Endothelial cell of umbilical vein (primary cell): ENCODE measurements around the gene FAM50B. TPM values are rescaled to one million over a fixed set of nuclear protein-coding genes. Genes with fewer than 3 reads are reported as not detected.
A peak's percentile ranks its signal among the peaks of the same experiment; 100 is the strongest.

Experiments
- Bru-seq: library from RNA; stranded (reverse); fragments of 400-500 nt; gene quantifications from one replicate; lab custom pipeline; 2021; lab: Mats Ljungman, UMichigan
- BruChase-seq, 2 experiments: library from RNA; stranded (reverse); fragments of 400-500 nt; gene quantifications; one replicate each; lab custom pipeline; 2021; lab: Mats Ljungman, UMichigan
- BruUV-seq: library from RNA; stranded (reverse); fragments of 400-500 nt; replicated peaks from 2 replicates; lab custom pipeline; 2021; lab: Mats Ljungman, UMichigan
- CTCF ChIA-PET: fragments of 300-600, 350-600 bp; sonication (Branson Sonifier 250); formaldehyde crosslinking; loops from one replicate; lab custom pipeline; 2021; ENCODE audit warnings: antibody characterized with exemption, inconsistent platforms; lab: Charles Lee
- POLR2A ChIA-PET: fragments of 300-600, 350-600 bp; sonication (Branson Sonifier 250); formaldehyde crosslinking; loops from one replicate; lab custom pipeline; 2021; ENCODE audit warnings: antibody characterized with exemption, inconsistent platforms; lab: Charles Lee
- DNase-seq: peaks from one replicate; pipeline ENCODE4 v3.0.0-alpha.2; 2011; ENCODE audit warnings: low read depth, low spot score
- FAIRE-seq: peaks from 2 replicates; lab custom pipeline; 2011; peaks lifted over from hg19 to GRCh38; lab: Jason Lieb, UNC
- H2AFZ ChIP-seq: 2 replicates; pipeline ENCODE4 v1.6.0; 2012; ENCODE audit warnings: low read depth, low read length, control low read depth, inconsistent platforms
- H3K27ac ChIP-seq: 2 replicates; pipeline ENCODE4 v1.5.1; 2011; ENCODE audit warnings: low read depth, mild to moderate bottlenecking, control low read depth, low read length, moderate library complexity; ENCODE audit not compliant: insufficient read depth
- H3K27me3 ChIP-seq, 2 experiments: 2 replicates each; pipeline versions ENCODE4 v1.6.0 to v1.6.1; 2011; ENCODE audit warnings: low read length in 2 of 2, mixed read lengths in 1 of 2; ENCODE audit not compliant: control insufficient read depth in 2 of 2, insufficient read depth in 2 of 2
- H3K36me3 ChIP-seq, 2 experiments: 2 replicates in 1 of 2; 3 replicates in 1 of 2; pipeline ENCODE4 v1.5.1; 2011; ENCODE audit warnings: low read length in 2 of 2, mild to moderate bottlenecking in 1 of 2, moderate library complexity in 1 of 2; ENCODE audit not compliant: control insufficient read depth in 2 of 2, insufficient read depth in 2 of 2; ENCODE audit errors: extremely low read depth in 1 of 2
- H3K4me1 ChIP-seq: 3 replicates; pipeline ENCODE4 v1.5.1; 2011; ENCODE audit warnings: mild to moderate bottlenecking, low read length; ENCODE audit not compliant: control insufficient read depth, insufficient read depth; ENCODE audit errors: extremely low read depth
- H3K4me2 ChIP-seq: 2 replicates; pipeline ENCODE4 v1.6.1; 2011; ENCODE audit warnings: low read length, control low read depth, mixed read lengths; ENCODE audit not compliant: insufficient read depth
- H3K4me3 ChIP-seq, 3 experiments: fragments of 200-600 bp in 1 of 3; sonication (generic), shearing (Covaris generic) in 1 of 3; replicated peaks in 1 of 3; 2 replicates each; pipeline ENCODE4 v1.5.1; 2011 to 2016; ENCODE audit warnings: control low read depth in 3 of 3, low read length in 3 of 3, mild to moderate bottlenecking in 2 of 3, inconsistent platforms in 1 of 3, low read depth in 1 of 3, moderate library complexity in 1 of 3; ENCODE audit not compliant: insufficient read depth in 1 of 3
- H3K79me2 ChIP-seq: 2 replicates; pipeline ENCODE4 v1.6.0; 2012; ENCODE audit warnings: low read length, inconsistent platforms; ENCODE audit not compliant: control insufficient read depth, insufficient read depth
- H3K9ac ChIP-seq: replicated peaks from 2 replicates; pipeline ENCODE3; 2011; ENCODE audit warnings: low read length, control low read depth; ENCODE audit not compliant: insufficient read depth; ENCODE audit errors: extremely low read depth
- H3K9me1 ChIP-seq: replicated peaks from 3 replicates; pipeline ENCODE4 v1.6.0; 2011; ENCODE audit warnings: mild to moderate bottlenecking, low read length; ENCODE audit not compliant: control insufficient read depth, insufficient read depth; ENCODE audit errors: extremely low read depth
- H3K9me3 ChIP-seq: replicated peaks from 2 replicates; pipeline ENCODE4 v1.5.1; 2012; ENCODE audit warnings: low read length, inconsistent platforms; ENCODE audit not compliant: control insufficient read depth, insufficient read depth
- H4K20me1 ChIP-seq: replicated peaks from 2 replicates; pipeline ENCODE3; 2011; ENCODE audit warnings: mild to moderate bottlenecking, low read length; ENCODE audit not compliant: control insufficient read depth, insufficient read depth; ENCODE audit errors: extremely low read depth
- CTCF ChIP-seq, 2 donors: IDR thresholded peaks; 1 replicate in 1 of 2; 2 replicates in 1 of 2; pipeline ENCODE4 v1.5.1; 2011; ENCODE audit warnings: low read length in 2 of 2, mild to moderate bottlenecking in 2 of 2, moderate library complexity in 2 of 2, control low read depth in 1 of 2, inconsistent platforms in 1 of 2, low read depth in 1 of 2; ENCODE audit not compliant: insufficient read depth in 1 of 2; ENCODE audit errors: extremely low read depth in 1 of 2
- EZH2 ChIP-seq: IDR thresholded peaks from 2 replicates; pipeline ENCODE4 v1.6.1; 2012; ENCODE audit warnings: borderline replicate concordance, low read depth, mild to moderate bottlenecking, moderate library complexity, low read length, inconsistent platforms; ENCODE audit not compliant: severe bottlenecking
- FOS ChIP-seq: IDR thresholded peaks from 2 replicates; pipeline ENCODE4 v1.6.1; 2011; ENCODE audit warnings: mild to moderate bottlenecking, low read length, moderate library complexity, borderline replicate concordance; ENCODE audit not compliant: insufficient read depth
- GATA2 ChIP-seq: IDR thresholded peaks from 2 replicates; pipeline ENCODE4 v1.7.0; 2011; ENCODE audit warnings: low read depth, mild to moderate bottlenecking, moderate library complexity, mixed read lengths, low read length; ENCODE audit not compliant: insufficient read length, insufficient read depth
- JUN ChIP-seq: IDR thresholded peaks from 2 replicates; pipeline ENCODE4 v1.6.1; 2011; ENCODE audit warnings: borderline replicate concordance, low read depth; ENCODE audit not compliant: insufficient read length, insufficient read depth
- MAX ChIP-seq: IDR thresholded peaks from 2 replicates; pipeline ENCODE4 v1.6.1; 2011; ENCODE audit not compliant: insufficient read depth, insufficient read length
- MYC ChIP-seq: IDR thresholded peaks from one replicate; pipeline ENCODE4 v1.6.1; 2011; ENCODE audit warnings: mild to moderate bottlenecking, low read depth, low read length
- POLR2A ChIP-seq: IDR thresholded peaks from 2 replicates; pipeline ENCODE4 v1.6.1; 2012; ENCODE audit warnings: low read depth, mild to moderate bottlenecking, control low read depth, low read length
- POLR2AphosphoS5 ChIP-seq: IDR thresholded peaks from 2 replicates; pipeline ENCODE4 v1.6.1; 2012; ENCODE audit warnings: low read depth, mild to moderate bottlenecking, control low read depth, low read length, moderate library complexity; ENCODE audit not compliant: insufficient read depth
- dilution Hi-C: fragments of 300-500 bp; cut with MboI; formaldehyde crosslinking; loops from one replicate; pipeline ENCODE4 v1.15.0; 2019; ENCODE audit warnings: low sequenced_read_pairs; ENCODE audit not compliant: extremely low pct_ligation_motif_present
- intact Hi-C: fragments of 100-400 bp; cut with micrococcal nuclease; formaldehyde crosslinking; loops from one replicate; pipeline ENCODE4 v1.10.0; 2022
- long read RNA-seq: library from polyadenylated mRNA; stranded (forward); transcript quantifications from one replicate; pipeline ENCODE4 v2.0.0, GENCODE V29; 2021
- polyA minus RNA-seq, 3 experiments: library from RNA; depleted of rRNA, polyadenylated mRNA; stranded (reverse); fragments of >200 nt; gene quantifications; 1 replicate in 1 of 3; 2 replicates in 2 of 3; pipeline ENCODE4 v1.2.3, GENCODE V29; 2011
- polyA plus RNA-seq, 4 experiments: library from polyadenylated mRNA; depleted of rRNA in 3 of 4; stranded (reverse) in 3 of 4; unstranded in 1 of 4; fragments of >200 nt; gene quantifications; 2 replicates each; pipeline versions ENCODE4 v1.2.1 to v1.2.3, GENCODE V29; 2011 to 2012; ENCODE audit warnings: missing spikeins in 1 of 4
- total RNA-seq: library from RNA; stranded (reverse); gene quantifications from 2 replicates; pipeline ENCODE4 v1.2.3, GENCODE V29; 2021

The FAM50B gene
- total RNA-seq = 10.0 and 10.4 TPM in 2 replicates
- polyA plus RNA-seq = 13.9 and 14.1 TPM in 2 replicates
- 7.9 and 9.2 TPM in 2 replicates for polyA plus RNA-seq (2011; cell fraction: cytosol; rRNA removed)
- polyA plus RNA-seq (2011; cell fraction: nucleus; rRNA removed) = 4.6 and 5.2 TPM in 2 replicates
- 8.7 TPM in 2 replicates for polyA plus RNA-seq (2012)
- polyA minus RNA-seq = 4.6 TPM in 2 replicates
- 4.3 TPM for polyA minus RNA-seq (2011; cell fraction: cytosol; rRNA and poly(A)+ RNA removed)
- polyA minus RNA-seq (2011; cell fraction: nucleus; rRNA and poly(A)+ RNA removed) = 0.87 and 2.1 TPM in 2 replicates
- percentile 47 among the genes with signal in this experiment for Bru-seq, nascent RNA
- percentile 56 among the genes with signal in this experiment for BruChase-seq, experiment 1, labeled RNA remaining after a 6-hour chase
- BruChase-seq, experiment 2, labeled RNA remaining after a 2-hour chase = percentile 52 among the genes with signal in this experiment
- long read RNA-seq, transcript FAM50B-203 (2 exons, 1,643 nt) = major isoform, 19 of 36 reads
- long read RNA-seq, transcript FAM50B-202 (1 exons, 1,935 nt) = minor isoform, 17 of 36 reads
- long read RNA-seq, partial matches to known transcripts = 0 of 36 reads
- long read RNA-seq, other reads (novel, unspliced or antisense) = 0 of 36 reads

GRCh38 chr6:3848925-3849605 is at the start of gene FAM50B:
Gene FAM50B, plus strand, starts transcription at chr6:3849373. Its CDS starts 439 bp downstream, at chr6:3849812.
- POLR2A ChIA-PET = interaction anchor here (0.8 to 1.2 kb wide), 4 partner anchors 64 to 99 kb away, joined by 3 to 5 read pairs (median 4); no protein-coding TSS in a partner anchor
- Histone ChIP-seq H3K4me2 (peak within 1 kb of the TSS; percentile 23), H3K27ac (peak within 1 kb of the TSS; percentile 21), H3K9me3 (no peaks in the 10 kb centered on the region), H2AFZ (peak within 1 kb of the TSS; percentile 77), H3K4me1 (peaks cover 4% of the 10 kb centered on the region), H4K20me1 (no peaks in the 10 kb centered on the region), H3K4me3 (peak within 1 kb of the TSS; percentile 3 to 31 (median 12)), H3K9me1 (no peaks in the 10 kb centered on the region), H3K36me3 (no peaks in the 10 kb centered on the region), H3K9ac (peak within 1 kb of the TSS; percentile 45), H3K79me2 (no peaks in the 10 kb centered on the region), H3K27me3 (no peaks in the 10 kb centered on the region)
- CTCF ChIA-PET = interaction anchor here (0.6 to 7.2 kb wide), 71 partner anchors 8 to 850 kb away, joined by 3 to 162 read pairs (median 5); partner anchors contain the start of genes NQO2 and PXDC1
- BruUV-seq = no TSS peak
- FAIRE-seq (no peak), DNase-seq (peak; percentile 86)
- intact Hi-C loops = loop anchor here (1.0 to 2.0 kb wide), 10 partner anchors 23 to 142 kb away; no protein-coding TSS in a partner anchor
- dilution Hi-C loops = no loop called here
- TF ChIP-seq POLR2A (peak; percentile 41), GATA2 (no peak), EZH2 (no peak), MYC (no peak), CTCF (IDR thresholded peaks at IDR 0.05; ENCODE audit: extremely low read depth in 1 of 2, insufficient read depth in 1 of 2, low read depth in 1 of 2, low read length in 2 of 2) (peak; percentile 87 to 92), JUN (no peak), POLR2AphosphoS5 (peak; percentile 52), FOS (no peak), MAX (peak; percentile 4)
